GM19324 (cell line): ENCODE measurements around the gene PLA2G4E.

ENCODE experiments used
- ATAC-seq: cut with Tn5 transposase; IDR thresholded peaks from one replicate; pipeline ENCODE4 v1.9.1; 2021; ENCODE audit warnings: mild to moderate bottlenecking, moderate library complexity; ENCODE audit not compliant: unreplicated experiment, low FRiP score

The PLA2G4E gene

DNA sequence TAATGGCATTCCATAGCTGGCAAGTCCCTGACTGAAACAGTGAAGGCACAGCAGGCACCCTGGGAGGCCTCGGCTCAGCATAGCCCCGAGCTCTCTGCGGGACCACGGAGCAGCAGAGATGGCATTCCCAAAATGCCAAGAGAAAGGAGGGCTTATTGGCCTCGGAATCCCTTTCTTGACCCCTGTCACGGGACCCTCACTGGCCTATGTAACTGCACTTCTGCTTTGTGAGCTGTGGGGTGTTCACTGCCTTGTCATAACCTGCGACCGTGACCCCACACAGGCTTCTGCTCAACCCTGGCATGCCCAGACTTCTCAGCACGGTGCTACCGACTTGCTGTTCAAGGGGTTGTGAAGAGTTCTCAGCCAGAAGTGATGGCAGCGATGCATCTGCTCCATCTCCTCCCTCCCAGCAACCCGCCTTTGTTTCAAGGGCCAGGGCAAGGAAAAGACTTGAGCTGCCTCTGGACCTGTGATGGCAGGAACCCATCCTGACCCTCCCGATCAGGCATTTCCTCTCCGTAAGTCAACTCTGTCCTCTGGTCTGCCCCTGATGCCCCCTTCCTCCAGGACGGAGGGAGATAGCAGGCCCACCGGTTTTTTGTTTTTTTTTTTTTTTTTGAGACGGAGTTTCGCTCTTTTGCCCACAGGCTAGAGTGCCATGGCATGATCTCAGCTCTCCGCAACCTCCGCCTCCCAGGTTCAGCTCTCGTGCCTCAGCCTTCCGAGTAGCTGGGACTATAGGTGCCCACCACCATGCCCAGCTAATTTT is 79.0 kb downstream of the PLA2G4E start:
- ATAC-seq = no peak

DNA sequence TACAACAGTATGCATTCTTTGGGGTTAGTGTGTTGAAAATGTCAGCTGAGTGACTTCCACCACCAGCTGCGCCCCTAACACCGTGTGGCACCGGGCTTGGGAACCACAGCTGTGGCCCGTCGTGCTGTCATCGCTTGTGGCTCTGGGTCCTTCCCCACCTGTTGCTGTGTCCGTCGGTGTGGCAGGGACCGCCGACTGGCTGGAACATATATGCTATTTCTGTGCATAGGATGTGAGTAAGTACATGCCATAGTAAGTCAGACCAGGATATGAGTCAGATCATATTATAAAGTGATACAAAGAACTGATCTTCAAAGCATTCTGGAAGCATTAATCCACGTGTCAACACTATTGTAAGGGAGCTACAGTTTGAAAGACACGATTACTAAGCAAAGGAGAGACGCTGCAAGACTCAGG is 80.4 kb downstream of the PLA2G4E start:
- ATAC-seq = no peak

DNA sequence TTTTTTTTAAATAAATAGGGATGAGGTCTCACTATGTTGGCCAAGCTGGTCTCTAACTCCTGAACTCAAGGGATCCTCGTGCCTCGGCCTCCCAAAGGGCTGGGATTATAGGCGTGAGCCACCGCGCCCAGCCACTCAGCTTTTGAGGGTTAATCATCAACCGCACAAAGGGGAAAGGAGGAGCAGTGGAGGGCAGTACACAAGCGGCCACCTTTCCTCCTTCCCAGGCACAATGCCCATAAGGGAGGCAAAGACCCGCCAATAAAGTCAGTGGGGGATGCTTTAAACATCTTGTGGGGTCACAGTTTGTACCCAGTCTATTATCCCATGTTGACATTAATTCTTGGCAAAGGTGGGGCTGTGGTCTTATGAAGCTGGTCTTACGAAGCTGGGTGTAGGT is 80.9 kb downstream of the PLA2G4E start:
- no peak for ATAC-seq

DNA sequence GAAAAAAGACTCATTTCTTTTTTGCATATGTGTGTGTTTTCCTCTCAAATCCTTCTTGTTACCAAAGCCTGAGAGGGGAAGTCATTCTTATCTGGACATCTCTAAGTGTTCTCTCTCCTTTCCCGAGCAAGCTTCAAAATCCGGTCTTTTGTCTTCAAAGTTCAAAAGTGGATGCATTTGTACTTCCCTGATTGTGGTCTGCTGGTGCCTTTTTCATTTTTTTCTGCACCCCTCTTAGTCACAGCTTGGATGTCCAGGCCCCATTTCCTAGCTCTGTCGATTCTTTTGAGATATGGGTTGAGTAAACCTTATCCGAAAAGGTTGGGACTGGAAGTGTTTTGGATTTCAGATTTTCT is 83.3 kb downstream of the PLA2G4E start:
- no peak for ATAC-seq

DNA sequence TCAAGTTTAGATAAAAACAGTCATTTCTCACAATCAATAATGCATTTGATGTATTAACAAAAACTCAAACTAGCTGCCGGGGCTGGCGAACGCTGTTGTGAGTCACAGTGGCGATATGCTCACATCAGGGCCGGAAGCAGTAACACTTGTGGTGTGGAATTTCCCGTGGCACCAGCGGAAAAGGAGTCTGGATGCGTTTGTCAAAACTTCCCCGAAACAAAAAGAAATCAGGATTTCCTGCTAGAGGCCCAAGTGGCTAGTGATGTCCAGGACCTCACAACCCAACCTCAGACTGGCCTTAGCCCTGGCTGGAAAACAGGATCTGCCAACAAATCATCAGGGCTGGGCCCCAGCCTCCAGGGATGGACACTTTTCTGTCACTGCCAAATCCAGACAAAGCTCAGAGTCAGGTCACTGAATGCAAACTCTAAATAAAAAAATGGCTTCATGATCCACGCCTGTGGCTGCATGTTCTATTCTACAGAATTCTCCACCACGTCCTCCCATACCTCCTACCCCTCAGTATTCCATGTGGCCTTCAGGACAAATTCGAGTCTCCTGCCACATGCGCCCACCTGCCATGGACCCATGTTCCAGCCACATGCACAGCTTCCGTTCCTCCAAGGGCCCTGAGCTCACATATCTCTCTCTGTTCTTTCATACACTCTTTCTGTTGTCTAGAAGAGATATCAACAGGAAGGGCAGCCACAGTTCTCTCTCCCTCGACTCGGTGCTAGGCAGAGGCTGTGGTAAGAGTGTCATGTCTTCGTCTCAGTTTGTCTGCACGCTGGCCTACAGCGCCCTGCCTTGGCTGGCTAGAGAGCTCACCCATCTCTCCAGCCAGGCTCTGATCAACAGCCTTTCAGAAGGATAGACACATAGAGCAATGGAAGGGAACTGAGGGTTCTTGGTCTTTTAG is 83.9 kb downstream of the PLA2G4E start:
- ATAC-seq = no peak

DNA sequence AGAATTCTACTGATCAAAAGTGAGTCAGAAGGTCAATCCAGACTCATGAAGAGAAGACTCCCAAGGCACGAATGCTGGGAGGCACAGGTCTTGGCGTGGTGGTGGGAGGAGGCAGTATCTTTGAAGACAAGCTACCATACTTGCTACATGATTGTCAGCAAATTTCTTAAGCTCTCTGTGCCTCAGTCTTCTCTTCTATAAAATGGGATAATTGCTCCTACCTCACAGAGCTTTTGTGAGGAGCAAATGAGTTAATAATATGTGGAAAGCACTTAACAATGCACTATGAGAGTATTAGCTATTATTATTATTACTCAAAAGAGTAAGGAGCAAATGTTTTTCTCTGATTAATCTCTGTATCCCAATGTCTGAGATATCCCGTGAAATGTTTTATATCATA is 84.7 kb downstream of the PLA2G4E start:
- no peak for ATAC-seq

DNA sequence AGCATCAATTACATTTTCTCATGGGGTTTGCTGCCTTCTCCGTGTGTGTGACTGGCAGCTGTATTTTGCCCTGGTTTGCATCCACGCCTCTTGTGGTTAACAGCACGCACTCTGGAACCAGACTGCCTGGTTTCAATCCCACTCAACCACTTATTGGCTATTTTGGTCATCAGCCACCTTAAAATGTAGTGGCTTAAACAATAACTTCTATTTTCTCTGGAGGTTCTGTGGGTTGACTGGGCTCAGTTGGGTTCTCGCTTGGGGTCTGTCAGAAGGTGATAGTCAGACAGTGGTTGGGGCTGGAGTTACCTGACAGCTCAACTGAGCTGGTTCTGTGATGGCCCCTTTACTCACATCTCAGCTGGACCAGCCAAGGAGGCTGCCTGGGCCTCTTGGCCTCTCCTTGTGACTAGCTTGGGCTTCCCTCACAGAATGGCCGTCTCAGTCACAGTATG is 85.2 kb downstream of the PLA2G4E start:
- peak; percentile 62 for ATAC-seq

DNA sequence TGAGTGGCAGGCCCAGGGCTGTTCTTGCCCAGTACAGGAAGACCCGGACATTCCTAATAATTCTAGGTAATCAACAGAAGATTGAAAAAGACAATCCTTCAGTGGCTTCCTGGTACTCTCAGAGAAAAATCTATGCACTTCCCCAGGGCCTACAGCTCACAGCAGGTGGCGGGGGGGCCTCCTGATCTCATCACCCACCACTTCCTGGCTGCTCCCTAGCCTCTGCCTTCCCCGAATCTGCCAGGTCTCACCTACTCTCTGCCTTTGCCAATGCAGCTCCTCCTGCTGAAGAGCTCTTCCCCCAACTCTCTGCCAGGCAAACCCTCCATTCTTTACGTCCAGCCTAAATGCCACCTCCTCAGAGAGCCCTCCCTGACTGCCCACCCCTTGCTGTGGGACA is 86.0 kb downstream of the PLA2G4E start:
- ATAC-seq = no peak

DNA sequence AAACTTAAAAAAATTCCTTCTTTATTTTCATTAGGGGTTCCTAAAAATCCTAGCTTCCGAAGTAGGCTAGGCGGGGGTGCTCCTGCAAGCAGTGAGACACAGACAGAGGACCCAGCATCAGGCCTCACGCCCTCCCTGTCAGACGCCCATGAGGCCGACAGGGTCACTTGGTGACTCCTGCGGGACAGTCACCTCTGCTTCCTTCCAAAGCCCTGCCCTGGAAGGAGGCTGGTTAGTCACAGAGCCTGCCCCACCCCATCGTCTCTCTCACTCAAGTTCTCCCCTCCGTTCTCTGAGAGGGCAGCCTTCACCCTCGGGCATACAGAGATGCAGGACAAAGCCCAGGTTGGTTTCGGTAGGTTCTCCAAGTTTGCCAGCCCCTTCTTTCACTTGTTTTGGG is 87.1 kb downstream of the PLA2G4E start:
- ATAC-seq = no peak

DNA sequence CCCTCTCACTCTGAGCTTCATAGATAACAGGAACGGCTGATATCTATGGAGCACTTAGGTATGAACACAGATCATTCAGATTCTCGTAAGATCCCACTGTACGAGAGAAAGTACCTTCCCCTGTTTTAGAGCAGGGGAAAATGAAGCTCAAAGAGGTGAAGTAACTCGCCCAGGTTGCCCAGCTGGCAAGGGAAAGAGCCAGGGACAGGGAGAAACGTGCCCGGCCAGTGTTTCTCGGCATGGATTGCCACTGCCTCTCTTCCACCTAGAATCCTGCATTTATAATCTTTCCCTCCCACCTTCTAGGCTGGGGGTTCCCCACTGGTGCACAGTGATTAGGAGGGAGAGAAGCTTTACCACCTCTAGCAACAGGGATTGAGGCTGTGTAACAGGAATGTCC is 87.5 kb downstream of the PLA2G4E start:
- no peak for ATAC-seq

DNA sequence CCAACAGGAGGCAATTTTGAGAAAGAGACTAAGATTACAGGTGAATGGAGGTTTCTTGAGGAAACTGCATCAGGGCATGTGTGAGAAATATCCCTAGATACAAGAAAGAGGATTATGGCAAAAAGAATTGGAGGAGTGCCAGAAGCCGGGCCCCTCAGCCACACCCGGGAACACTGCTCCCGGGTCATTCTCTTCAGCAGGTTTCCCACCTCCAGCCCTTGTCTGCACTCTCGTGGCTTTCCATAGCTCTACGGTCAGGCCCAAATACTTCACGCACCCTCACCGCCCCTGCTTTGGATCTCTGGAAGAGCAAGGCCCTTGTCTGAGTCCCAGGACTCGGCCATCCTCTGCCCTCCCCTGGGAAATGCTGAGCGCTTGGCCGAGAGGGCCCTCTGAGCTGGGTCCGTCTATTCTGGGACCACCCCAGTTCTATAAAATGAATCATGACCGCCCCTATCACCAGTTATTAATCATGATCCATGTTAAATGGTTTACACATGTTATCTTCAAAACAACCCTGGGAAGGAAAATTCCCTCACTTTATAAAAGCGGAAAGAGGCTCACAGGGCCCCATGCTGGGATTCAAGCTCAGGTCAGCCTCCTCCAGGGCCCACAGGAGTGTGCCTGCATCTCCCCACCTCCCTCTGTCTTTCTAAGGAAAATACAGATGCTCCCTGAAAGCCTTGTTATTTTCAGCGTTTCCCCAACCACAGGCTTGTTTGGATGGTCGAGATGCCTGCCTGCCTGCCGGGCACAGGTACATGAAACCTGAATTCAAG is 88.1 kb downstream of the PLA2G4E start:
- no peak for ATAC-seq

DNA sequence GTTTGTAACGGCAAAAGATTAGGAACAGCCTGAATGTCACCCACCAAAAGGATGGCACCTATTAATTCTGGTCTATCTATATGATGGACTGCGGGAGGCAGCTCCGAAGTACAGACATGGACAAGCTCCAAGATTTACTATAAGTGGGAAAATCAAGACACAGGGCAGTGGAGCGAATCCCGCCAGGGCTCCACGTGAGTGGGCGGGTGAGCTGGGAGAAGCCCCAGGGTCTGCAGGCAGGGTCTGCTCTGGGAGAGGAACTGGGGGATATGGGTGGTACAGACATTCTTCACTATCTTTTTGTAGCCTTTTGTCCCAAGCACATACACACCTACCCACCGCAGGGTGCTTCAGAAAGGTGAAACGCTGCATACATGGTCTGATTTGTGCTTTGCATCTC is 88.7 kb downstream of the PLA2G4E start:
- no peak for ATAC-seq
